HG02759 (cell line): ENCODE results near the gene PRAMEF1.
"Not testable (repeated sequence)": the region's sequence is repeated elsewhere in the genome, so short reads cannot be mapped to it uniquely, and the experiment has no call there.

Experiments used
- ATAC-seq: cut with Tn5 transposase; IDR thresholded peaks from one replicate; pipeline ENCODE4 v1.9.1; 2021; ENCODE audit warnings: mild to moderate bottlenecking, moderate library complexity; ENCODE audit not compliant: unreplicated experiment

PRAMEF1 gene

GRCh38 chr1:12775443-12775842 lies 15.8 kb upstream of the PRAMEF1 start:
- no peak for ATAC-seq

GRCh38 chr1:12776801-12777557 lies 14.2 kb upstream of the PRAMEF1 start:
- ATAC-seq = no peak

GRCh38 chr1:12778061-12778460 lies 13.1 kb upstream of the PRAMEF1 start:
- no peak for ATAC-seq

- no peak for ATAC-seq
Measured at GRCh38 chr1:12778907-12779306, 12.3 kb upstream of the PRAMEF1 start.

- ATAC-seq = not testable (repeated sequence)
Measured at GRCh38 chr1:12781488-12781887, 9.7 kb upstream of the PRAMEF1 start.

- not testable (repeated sequence) for ATAC-seq
Measured at GRCh38 chr1:12783783-12784182, 7.4 kb upstream of the PRAMEF1 start.

GRCh38 chr1:12784729-12785128 lies 6.5 kb upstream of the PRAMEF1 start:
- not testable (repeated sequence) for ATAC-seq

GRCh38 chr1:12798911-12799310 lies 7.7 kb downstream of the PRAMEF1 start:
- no peak for ATAC-seq

GRCh38 chr1:12799730-12800129 lies 8.5 kb downstream of the PRAMEF1 start:
- ATAC-seq = no peak

- ATAC-seq = no peak
Measured at GRCh38 chr1:12809933-12810332, 18.7 kb downstream of the PRAMEF1 start.

GRCh38 chr1:12810691-12811408 lies 19.7 kb downstream of the PRAMEF1 start:
- no peak for ATAC-seq

GRCh38 chr1:12811409-12811784 lies 20.2 kb downstream of the PRAMEF1 start:
- no peak for ATAC-seq

- not testable (repeated sequence) for ATAC-seq
Measured at GRCh38 chr1:12819061-12819460, 27.9 kb downstream of the PRAMEF1 start.

- not testable (repeated sequence) for ATAC-seq
Measured at GRCh38 chr1:12831310-12831709, 40.1 kb downstream of the PRAMEF1 start, which contains the start of gene PRAMEF11. Gene PRAMEF11, minus strand, starts transcription at chr1:12831410. Its CDS starts 2,621 bp downstream, at chr1:12828789.

- not testable (repeated sequence) for ATAC-seq
Measured at GRCh38 chr1:12833251-12833650, 42.1 kb downstream of the PRAMEF1 start.
